ENCODE data around the gene ABTB1.

The ABTB1 gene

DNA sequence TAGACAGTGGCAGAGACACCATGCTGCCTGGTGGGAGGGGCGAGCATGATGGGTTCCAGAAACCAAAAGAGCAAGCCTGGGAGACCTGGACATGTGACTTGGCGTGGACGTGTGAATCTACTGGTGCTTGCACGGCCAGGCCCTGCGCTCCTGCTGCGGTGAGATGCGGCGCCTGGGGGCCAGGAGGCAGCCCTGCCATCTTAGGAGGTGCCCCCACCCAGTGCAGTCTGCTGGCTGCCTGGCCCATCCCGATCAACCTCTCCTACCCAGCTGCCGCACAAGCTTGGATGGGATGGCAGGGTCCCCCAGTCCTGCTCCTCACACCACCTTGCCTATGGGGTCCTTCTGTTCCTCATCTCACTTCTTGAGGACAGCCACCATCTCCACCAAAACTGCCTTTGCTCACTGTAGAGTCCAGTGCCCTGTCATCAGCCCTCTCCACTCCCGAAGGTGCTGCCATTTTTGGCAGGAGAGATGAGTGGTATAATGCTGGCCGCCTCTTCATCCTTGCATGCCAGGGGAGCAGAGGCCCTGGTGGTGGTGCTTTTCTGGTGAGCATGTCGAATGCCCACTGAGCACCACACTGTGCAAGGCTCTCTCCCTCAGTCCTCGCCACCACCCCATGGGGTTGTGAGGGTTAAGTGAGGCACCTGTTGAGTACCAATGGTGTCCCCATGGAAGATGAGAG is 3.1 kb upstream of the ABTB1 start:
- peaks cover 3% of the 10 kb centered on the region for H3K4me1 ChIP-seq (ENCODE audit: control insufficient read depth, insufficient read depth, low read length)
- H3K9ac ChIP-seq (ENCODE audit: low read length), result no peak overlapping the region
- no peaks in the 10 kb centered on the region for H3K27me3 ChIP-seq (ENCODE audit: control insufficient read depth, insufficient read depth, low read length)
- no peak overlapping the region for H3K27ac ChIP-seq (ENCODE audit: low read depth, low read length)
- no peak overlapping the region for H3K4me3 ChIP-seq (ENCODE audit: low read length)
- no peaks in the 10 kb centered on the region for H3K36me3 ChIP-seq (ENCODE audit: control insufficient read depth, insufficient read depth, low read length)

- no peak overlapping the region for H3K9ac ChIP-seq (ENCODE audit: low read length)
- H3K36me3 ChIP-seq (ENCODE audit: control insufficient read depth, insufficient read depth, low read length), result no peaks in the 10 kb centered on the region
- no peak overlapping the region for H3K27ac ChIP-seq (ENCODE audit: low read depth, low read length)
- peaks cover 3% of the 10 kb centered on the region for H3K4me1 ChIP-seq (ENCODE audit: control insufficient read depth, insufficient read depth, low read length)
- no peaks in the 10 kb centered on the region for H3K27me3 ChIP-seq (ENCODE audit: control insufficient read depth, insufficient read depth, low read length)
- H3K4me3 ChIP-seq (ENCODE audit: low read length), result no peak overlapping the region
Observed at GRCh38 chr3:127670229-127670559, 2.6 kb upstream of the ABTB1 start.

- Histone ChIP-seq H3K9ac (ENCODE audit: low read length) (no peak overlapping the region), H3K27ac (ENCODE audit: low read depth, low read length) (no peak overlapping the region), H3K4me3 (ENCODE audit: low read length) (no peak overlapping the region)
Observed at GRCh38 chr3:127670761-127671522, 1.8 kb upstream of the ABTB1 start.

GRCh38 chr3:127671523-127672428 is 976 bp upstream of the ABTB1 start:
- Histone ChIP-seq H3K4me1 (ENCODE audit: control insufficient read depth, insufficient read depth, low read length) (peaks cover 3% of the 10 kb centered on the region), H3K9ac (ENCODE audit: low read length) (peak overlapping the region; percentile 84), H3K27me3 (ENCODE audit: control insufficient read depth, insufficient read depth, low read length) (no peaks in the 10 kb centered on the region), H3K36me3 (ENCODE audit: control insufficient read depth, insufficient read depth, low read length) (peaks cover 5% of the 10 kb centered on the region), H3K27ac (ENCODE audit: low read depth, low read length) (peak overlapping the region; percentile 86), H3K4me3 (ENCODE audit: low read length) (peak overlapping the region; percentile 73)

More at GRCh38 chr3:127670761-127671522, 1.8 kb upstream of the ABTB1 start:
- H3K27me3 ChIP-seq (ENCODE audit: control insufficient read depth, insufficient read depth, low read length), result no peaks in the 10 kb centered on the region
- H3K36me3 ChIP-seq (ENCODE audit: control insufficient read depth, insufficient read depth, low read length), result no peaks in the 10 kb centered on the region
- peaks cover 3% of the 10 kb centered on the region for H3K4me1 ChIP-seq (ENCODE audit: control insufficient read depth, insufficient read depth, low read length)

DNA sequence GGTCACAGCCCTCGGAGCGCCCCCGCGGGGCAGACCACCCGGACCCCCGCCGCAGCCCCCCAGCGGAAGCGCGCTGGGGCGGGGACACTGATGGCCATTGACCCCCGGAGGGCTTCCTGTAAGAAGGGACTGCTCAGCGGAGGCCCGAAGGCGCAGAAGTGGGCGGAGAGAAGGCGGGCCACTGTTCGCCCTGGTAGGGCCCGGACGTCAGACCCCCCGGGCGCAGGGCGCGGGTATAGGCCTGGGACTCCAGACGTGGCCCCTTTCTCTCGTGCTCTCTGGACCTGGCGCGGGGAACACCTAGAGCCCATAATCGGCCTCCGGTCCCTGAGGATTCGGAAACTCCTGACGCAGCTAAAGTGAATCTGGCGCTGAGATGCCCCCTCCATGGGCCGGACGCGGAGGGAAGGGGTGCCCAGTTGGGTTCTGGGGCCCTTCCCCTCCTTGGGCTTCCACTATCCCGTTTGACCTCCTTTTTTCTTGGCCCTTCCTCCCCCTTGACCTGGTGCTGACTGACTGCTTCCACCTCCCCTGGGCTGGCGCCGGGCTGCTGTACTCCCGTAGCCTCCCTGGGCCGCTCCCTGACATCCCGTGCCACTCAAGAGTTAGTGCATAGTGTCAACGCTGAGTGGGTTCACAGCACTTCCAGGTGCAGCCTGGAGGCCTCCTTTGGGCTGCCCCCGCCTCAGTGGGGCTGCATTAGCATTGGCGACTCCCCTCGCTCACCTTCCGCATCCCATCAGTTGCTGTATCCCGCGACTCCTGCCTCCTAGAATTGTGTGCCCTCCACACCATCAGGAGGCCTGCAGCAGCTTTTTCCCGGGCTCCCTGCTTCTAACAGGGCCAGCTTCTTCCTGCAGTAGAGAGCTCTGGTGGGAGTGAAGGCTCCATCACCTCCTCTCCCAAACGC is 694 bp downstream of the ABTB1 start:
- Histone ChIP-seq H3K4me3 (ENCODE audit: low read length) (peak overlapping the region; percentile 82), H3K27me3 (ENCODE audit: control insufficient read depth, insufficient read depth, low read length) (no peaks in the 10 kb centered on the region), H3K4me1 (ENCODE audit: control insufficient read depth, insufficient read depth, low read length) (peaks cover 3% of the 10 kb centered on the region), H3K9ac (ENCODE audit: low read length) (peak overlapping the region; percentile 72), H3K27ac (ENCODE audit: low read depth, low read length) (peak overlapping the region; percentile 80), H3K36me3 (ENCODE audit: control insufficient read depth, insufficient read depth, low read length) (peaks cover 5% of the 10 kb centered on the region)

DNA sequence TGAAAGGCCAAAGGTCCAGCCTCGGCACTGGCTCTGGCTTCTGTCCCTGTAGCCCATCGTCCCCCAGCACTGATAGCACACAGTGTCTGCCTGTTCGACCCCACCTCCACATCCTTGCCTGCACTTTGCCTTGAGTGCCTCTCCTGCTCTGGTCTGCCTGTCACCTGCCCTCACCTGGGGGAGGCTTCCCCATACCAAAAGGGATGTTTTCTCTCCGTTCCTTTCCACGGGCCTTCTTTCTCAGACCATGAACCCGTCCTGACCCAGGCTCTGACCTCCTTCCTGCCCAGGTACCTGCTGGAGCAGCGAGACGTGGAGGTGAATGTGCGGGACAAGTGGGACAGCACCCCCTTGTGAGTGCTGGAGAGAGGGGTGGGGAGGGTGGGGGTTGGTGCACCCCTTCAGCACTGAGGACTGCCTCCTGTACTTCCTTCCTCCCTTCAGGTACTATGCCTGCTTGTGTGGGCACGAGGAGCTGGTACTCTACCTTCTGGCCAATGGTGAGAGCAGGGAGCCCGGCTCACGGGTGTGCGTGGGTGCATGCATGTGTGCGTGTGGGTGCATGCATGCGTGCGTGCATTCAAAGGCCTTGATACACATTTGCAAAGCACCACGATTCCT is 1.5 kb downstream of the ABTB1 start:
- Histone ChIP-seq H3K9ac (ENCODE audit: low read length) (peak overlapping the region; percentile 36), H3K4me3 (ENCODE audit: low read length) (peak overlapping the region; percentile 82), H3K36me3 (ENCODE audit: control insufficient read depth, insufficient read depth, low read length) (peaks cover 5% of the 10 kb centered on the region), H3K27ac (ENCODE audit: low read depth, low read length) (no peak overlapping the region), H3K27me3 (ENCODE audit: control insufficient read depth, insufficient read depth, low read length) (no peaks in the 10 kb centered on the region), H3K4me1 (ENCODE audit: control insufficient read depth, insufficient read depth, low read length) (peaks cover 3% of the 10 kb centered on the region)

DNA sequence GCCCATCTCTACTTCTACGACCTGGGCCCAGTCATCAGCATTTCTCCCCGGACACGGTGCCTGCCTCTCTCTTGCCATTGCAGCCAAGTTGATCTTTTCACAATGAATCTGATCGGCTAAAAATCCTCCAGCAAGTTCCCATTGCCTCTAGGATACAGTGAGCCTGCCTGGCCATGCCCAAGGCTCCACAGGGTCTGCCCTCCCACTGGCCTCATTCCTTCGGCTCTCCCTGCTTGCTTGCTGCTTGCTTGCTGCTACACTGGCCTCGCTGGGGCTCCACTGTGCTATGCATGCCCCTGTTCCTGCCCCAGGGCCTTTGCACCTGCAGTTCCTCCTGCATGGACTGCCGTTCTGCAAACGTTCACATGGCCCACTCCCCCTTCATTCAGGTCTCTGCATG is 2.0 kb downstream of the ABTB1 start:
- H3K4me3 ChIP-seq (ENCODE audit: low read length), result peak overlapping the region; percentile 17
- no peak overlapping the region for H3K27ac ChIP-seq (ENCODE audit: low read depth, low read length)
- peaks cover 5% of the 10 kb centered on the region for H3K36me3 ChIP-seq (ENCODE audit: control insufficient read depth, insufficient read depth, low read length)
- H3K4me1 ChIP-seq (ENCODE audit: control insufficient read depth, insufficient read depth, low read length), result peaks cover 3% of the 10 kb centered on the region
- H3K9ac ChIP-seq (ENCODE audit: low read length), result no peak overlapping the region
- no peaks in the 10 kb centered on the region for H3K27me3 ChIP-seq (ENCODE audit: control insufficient read depth, insufficient read depth, low read length)

DNA sequence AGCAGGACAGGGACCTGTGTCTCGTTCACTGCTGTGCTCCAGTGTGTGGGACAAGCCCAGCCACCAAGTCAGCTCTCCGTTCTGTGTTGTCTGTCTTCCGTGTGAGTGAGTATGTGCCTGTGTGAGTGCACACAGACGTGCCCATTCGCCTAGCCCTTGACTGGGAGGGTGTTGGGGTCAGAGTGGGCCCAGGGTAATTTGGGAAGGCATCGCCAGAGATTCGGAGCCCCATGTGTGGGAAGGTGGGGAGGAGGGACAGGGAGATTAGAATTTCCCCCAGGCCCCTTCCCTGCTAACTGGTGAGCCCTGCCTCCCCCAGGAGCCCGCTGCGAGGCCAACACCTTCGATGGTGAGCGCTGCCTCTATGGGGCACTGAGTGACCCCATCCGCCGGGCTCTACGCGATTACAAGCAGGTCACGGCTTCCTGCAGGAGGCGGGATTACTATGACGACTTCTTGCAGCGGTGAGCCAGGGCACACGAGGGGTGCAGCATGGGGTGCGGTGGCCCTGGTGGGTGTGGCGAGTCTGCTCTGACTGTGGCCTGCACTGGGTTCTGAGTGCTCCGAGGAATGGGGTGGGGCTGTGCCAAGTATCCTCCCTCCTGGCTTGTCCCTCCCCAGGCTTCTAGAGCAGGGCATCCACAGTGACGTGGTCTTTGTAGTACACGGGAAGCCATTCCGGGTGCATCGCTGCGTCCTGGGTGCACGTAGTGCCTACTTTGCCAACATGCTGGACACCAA is 3.1 kb downstream of the ABTB1 start:
- H3K4me1 ChIP-seq (ENCODE audit: control insufficient read depth, insufficient read depth, low read length), result peaks cover 3% of the 10 kb centered on the region
- no peak overlapping the region for H3K9ac ChIP-seq (ENCODE audit: low read length)

DNA sequence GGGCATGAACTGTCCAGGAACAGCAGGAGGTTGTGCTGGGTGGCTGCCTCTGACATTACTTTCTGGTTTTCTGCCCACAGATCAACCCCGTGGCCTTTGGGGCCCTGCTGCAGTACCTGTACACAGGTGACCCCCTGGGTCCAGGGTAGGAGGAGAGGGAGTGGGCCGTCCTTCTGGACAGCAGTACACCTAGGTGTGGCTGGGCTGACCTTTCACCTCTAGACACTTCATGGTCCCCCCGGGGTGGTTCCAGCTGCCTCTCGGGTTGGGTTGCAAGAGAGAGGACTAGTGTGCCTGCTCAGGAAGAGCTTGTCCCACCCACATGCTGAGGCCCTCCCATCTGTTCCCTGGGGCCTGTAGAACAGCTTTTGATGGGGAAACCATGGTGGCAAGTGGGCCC is 3.7 kb downstream of the ABTB1 start:
- no peaks in the 10 kb centered on the region for H3K27me3 ChIP-seq (ENCODE audit: control insufficient read depth, insufficient read depth, low read length)
- H3K4me1 ChIP-seq (ENCODE audit: control insufficient read depth, insufficient read depth, low read length), result peaks cover 3% of the 10 kb centered on the region
- H3K4me3 ChIP-seq (ENCODE audit: low read length), result no peak overlapping the region
- H3K36me3 ChIP-seq (ENCODE audit: control insufficient read depth, insufficient read depth, low read length), result peaks cover 10% of the 10 kb centered on the region
- no peak overlapping the region for H3K9ac ChIP-seq (ENCODE audit: low read length)
- H3K27ac ChIP-seq (ENCODE audit: low read depth, low read length), result no peak overlapping the region

More for the DNA sequence above, 3.1 kb downstream of the ABTB1 start:
- H3K27ac ChIP-seq (ENCODE audit: low read depth, low read length), result no peak overlapping the region
- H3K36me3 ChIP-seq (ENCODE audit: control insufficient read depth, insufficient read depth, low read length), result peaks cover 10% of the 10 kb centered on the region
- H3K4me3 ChIP-seq (ENCODE audit: low read length), result no peak overlapping the region
- no peaks in the 10 kb centered on the region for H3K27me3 ChIP-seq (ENCODE audit: control insufficient read depth, insufficient read depth, low read length)

DNA sequence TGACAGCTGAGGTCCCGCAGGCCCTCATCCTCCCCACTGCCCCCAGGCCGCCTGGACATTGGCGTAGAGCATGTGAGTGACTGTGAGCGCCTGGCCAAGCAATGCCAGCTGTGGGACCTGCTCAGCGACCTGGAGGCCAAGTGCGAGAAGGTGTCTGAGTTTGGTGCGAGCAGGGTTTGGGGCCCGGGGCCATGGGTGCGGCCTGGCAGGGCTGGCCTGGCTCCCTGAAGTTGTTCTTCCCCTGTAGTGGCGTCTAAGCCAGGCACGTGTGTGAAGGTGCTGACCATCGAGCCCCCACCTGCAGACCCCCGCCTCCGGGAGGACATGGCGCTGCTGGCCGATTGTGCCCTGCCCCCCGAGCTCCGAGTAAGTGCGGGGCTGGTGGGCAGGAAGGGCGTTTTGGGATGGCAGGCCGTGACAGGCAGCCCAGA is 4.2 kb downstream of the ABTB1 start:
- Histone ChIP-seq H3K27ac (ENCODE audit: low read depth, low read length) (no peak overlapping the region), H3K27me3 (ENCODE audit: control insufficient read depth, insufficient read depth, low read length) (no peaks in the 10 kb centered on the region), H3K36me3 (ENCODE audit: control insufficient read depth, insufficient read depth, low read length) (peaks cover 10% of the 10 kb centered on the region), H3K4me3 (ENCODE audit: low read length) (no peak overlapping the region), H3K9ac (ENCODE audit: low read length) (no peak overlapping the region), H3K4me1 (ENCODE audit: control insufficient read depth, insufficient read depth, low read length) (peaks cover 3% of the 10 kb centered on the region)
